ENCODE data around the gene GTF2IRD2. TPM values are rescaled to one million over a fixed set of nuclear protein-coding genes. Genes with fewer than 3 reads are reported as not detected.
"Not testable (repeated sequence)": the region's sequence is repeated elsewhere in the genome, so short reads cannot be mapped to it uniquely, and the experiment has no call there.

The GTF2IRD2 gene
- polyA plus RNA-seq, 4 donors = 2.2 to 22.0 (median 12.1) TPM

DNA sequence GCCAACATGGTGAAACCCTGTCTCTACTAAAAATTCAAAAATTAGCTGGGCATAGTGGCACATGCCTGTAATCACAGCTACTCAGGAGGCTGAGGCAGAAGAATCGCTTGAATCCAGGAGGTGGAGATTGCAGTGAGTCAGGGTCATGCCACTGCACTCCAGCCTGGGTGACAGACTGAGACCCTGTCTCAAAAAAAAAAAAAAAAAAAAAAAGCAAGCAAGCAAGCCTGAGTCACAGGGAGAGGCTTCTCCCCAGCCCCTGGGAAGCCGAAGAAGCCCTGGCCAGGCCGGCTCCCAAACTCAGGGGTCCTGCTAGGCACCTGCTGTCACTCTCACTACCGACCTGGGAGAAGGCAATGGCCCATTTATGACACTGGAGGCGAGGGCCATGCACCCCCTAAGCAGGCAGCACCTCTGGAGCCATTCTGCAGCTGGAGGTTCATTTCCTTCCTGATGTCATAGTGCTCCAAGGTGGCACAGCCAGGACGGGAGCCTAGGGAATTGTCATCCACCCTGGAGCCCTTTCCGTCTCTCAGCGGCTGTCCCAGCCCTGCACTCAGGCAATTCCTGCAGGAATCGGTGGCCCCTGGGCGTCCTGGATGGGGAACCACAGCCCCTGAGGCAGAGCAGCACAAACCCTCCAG is 22.8 kb upstream of the GTF2IRD2 start:
- not testable (repeated sequence) for H3K36me3 ChIP-seq (ENCODE audit: control insufficient read depth in 3 of 3, insufficient read depth in 2 of 3, low read depth in 1 of 3, low read length in 3 of 3); H3K4me1 ChIP-seq (ENCODE audit: control insufficient read depth in 3 of 3, insufficient read depth in 2 of 3, low read depth in 1 of 3, low read length in 2 of 3); DNase-seq; H3K9me3 ChIP-seq (ENCODE audit: control insufficient read depth in 2 of 2, insufficient read depth in 1 of 2, low read depth in 1 of 2, low read length in 1 of 2); H3K27ac ChIP-seq (ENCODE audit: low read depth in 1 of 3, low read length in 2 of 3); H3K4me3 ChIP-seq (ENCODE audit: low read depth in 1 of 3, low read length in 3 of 3); FAIRE-seq; H3K27me3 ChIP-seq (ENCODE audit: control insufficient read depth in 3 of 3, insufficient read depth in 3 of 3, low read length in 3 of 3)
- 45 to 93% (median 73%) methylated on average over 2 to 8 of the region's 10 CpGs for WGBS, 3 donors

DNA sequence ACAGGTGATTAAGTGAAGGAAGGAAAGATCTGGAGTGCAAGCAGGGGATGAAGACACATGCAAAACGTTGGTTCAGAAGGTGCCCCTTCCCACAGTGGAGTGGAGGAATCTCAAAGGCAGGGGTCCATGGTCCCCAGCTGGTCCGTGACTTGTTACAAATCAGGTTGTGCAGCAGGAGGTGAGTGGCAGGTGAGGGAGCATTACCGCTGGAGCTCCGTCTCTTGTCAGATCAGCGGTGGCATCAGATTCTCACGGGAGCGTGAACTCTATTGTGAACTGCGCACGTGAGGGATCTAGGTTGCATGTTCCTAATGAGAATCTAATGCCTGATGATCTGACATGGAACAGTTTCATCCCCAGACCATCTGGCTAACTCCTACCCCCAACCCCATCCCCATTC is 21.1 kb upstream of the GTF2IRD2 start:
- DNase-seq; FAIRE-seq; H3K27me3 ChIP-seq (ENCODE audit: control insufficient read depth in 3 of 3, insufficient read depth in 3 of 3, low read length in 3 of 3); H3K36me3 ChIP-seq (ENCODE audit: control insufficient read depth in 3 of 3, insufficient read depth in 2 of 3, low read depth in 1 of 3, low read length in 3 of 3); H3K9me3 ChIP-seq (ENCODE audit: control insufficient read depth in 2 of 2, insufficient read depth in 1 of 2, low read depth in 1 of 2, low read length in 1 of 2); H3K4me1 ChIP-seq (ENCODE audit: control insufficient read depth in 3 of 3, insufficient read depth in 2 of 3, low read depth in 1 of 3, low read length in 2 of 3); H3K27ac ChIP-seq (ENCODE audit: low read depth in 1 of 3, low read length in 2 of 3); H3K4me3 ChIP-seq (ENCODE audit: low read depth in 1 of 3, low read length in 3 of 3): not testable (repeated sequence)
- 87 to 96% (median 87%) methylated on average over 9 of the region's 9 CpGs for WGBS, 3 donors

DNA sequence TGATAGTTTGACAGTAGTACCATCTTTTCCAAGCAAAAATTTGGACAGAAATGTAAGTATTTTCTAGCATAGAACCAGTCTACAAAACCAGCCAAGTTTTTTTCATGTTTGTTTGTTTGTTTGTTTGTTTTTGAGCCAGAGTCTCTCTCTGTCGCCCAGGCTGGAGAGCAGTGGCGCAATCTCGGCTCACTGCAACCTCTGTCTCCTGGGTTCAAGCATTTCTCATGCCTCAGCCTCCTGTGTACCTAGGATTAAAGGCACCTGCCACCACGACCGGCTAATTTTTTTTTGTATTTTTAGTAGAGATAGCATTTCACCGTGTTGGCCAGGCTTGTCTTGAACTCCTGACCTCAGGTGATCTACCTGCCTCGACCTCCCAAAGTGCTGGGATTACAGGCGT is 14.4 kb upstream of the GTF2IRD2 start:
- H3K4me3 ChIP-seq (ENCODE audit: low read depth in 1 of 3, low read length in 3 of 3); H3K27me3 ChIP-seq (ENCODE audit: control insufficient read depth in 3 of 3, insufficient read depth in 3 of 3, low read length in 3 of 3); H3K36me3 ChIP-seq (ENCODE audit: control insufficient read depth in 3 of 3, insufficient read depth in 2 of 3, low read depth in 1 of 3, low read length in 3 of 3); H3K4me1 ChIP-seq (ENCODE audit: control insufficient read depth in 3 of 3, insufficient read depth in 2 of 3, low read depth in 1 of 3, low read length in 2 of 3); FAIRE-seq; DNase-seq; H3K27ac ChIP-seq (ENCODE audit: low read depth in 1 of 3, low read length in 2 of 3); H3K9me3 ChIP-seq (ENCODE audit: control insufficient read depth in 2 of 2, insufficient read depth in 1 of 2, low read depth in 1 of 2, low read length in 1 of 2): not testable (repeated sequence)
- 62 to 69% (median 63%) methylated on average over 8 of the region's 8 CpGs for WGBS, 3 donors

DNA sequence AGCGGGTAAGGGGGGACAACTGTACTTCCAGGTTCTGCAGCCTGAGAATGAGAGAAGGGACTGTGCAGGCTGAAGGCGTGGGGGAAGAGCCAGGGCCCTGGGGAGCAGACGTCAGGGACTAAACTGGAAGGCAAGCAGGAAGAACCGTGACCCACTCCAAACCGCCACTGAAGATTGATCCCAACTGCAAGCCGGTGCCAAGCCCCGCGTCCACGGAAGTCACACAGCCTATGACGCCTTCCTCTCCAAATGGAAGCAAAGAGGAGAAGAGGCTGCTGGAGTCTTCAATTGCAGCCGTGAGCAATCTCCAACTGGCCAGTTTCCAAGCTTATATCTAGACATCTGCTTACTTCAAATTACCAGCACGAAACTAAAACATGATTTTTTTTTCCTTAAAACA is 1.6 kb downstream of the GTF2IRD2 start:
- not testable (repeated sequence) for H3K4me3 ChIP-seq (ENCODE audit: low read depth in 1 of 3, low read length in 3 of 3); H3K27me3 ChIP-seq (ENCODE audit: control insufficient read depth in 3 of 3, insufficient read depth in 3 of 3, low read length in 3 of 3); DNase-seq; H3K9me3 ChIP-seq (ENCODE audit: control insufficient read depth in 2 of 2, insufficient read depth in 1 of 2, low read depth in 1 of 2, low read length in 1 of 2); FAIRE-seq; H3K4me1 ChIP-seq (ENCODE audit: control insufficient read depth in 3 of 3, insufficient read depth in 2 of 3, low read depth in 1 of 3, low read length in 2 of 3); H3K27ac ChIP-seq (ENCODE audit: low read depth in 1 of 3, low read length in 2 of 3); H3K36me3 ChIP-seq (ENCODE audit: control insufficient read depth in 3 of 3, insufficient read depth in 2 of 3, low read depth in 1 of 3, low read length in 3 of 3)
- no CpG with 5 or more reads among the region's 12 CpGs for WGBS, 3 donors

DNA sequence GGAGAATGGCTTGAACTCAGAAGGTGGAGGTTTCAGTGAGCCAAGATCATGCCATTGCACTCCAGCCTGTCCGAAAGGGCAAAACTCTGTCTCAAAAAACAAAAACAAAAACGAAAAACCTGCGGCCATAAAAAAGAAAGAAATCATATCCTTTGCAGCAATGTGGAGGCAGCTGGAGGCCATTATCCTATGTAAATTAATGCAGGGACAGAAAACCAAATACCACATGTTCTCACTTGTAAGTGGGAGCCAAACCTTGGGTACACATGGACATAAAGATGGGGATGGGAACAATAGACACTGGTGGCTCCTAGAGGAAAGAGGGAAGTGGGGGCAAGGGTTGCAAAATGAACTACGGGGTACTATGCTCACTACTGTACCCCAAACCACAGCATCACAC is 21.0 kb downstream of the GTF2IRD2 start:
- not testable (repeated sequence) for DNase-seq; H3K36me3 ChIP-seq (ENCODE audit: control insufficient read depth in 3 of 3, insufficient read depth in 2 of 3, low read depth in 1 of 3, low read length in 3 of 3); H3K4me1 ChIP-seq (ENCODE audit: control insufficient read depth in 3 of 3, insufficient read depth in 2 of 3, low read depth in 1 of 3, low read length in 2 of 3); H3K27me3 ChIP-seq (ENCODE audit: control insufficient read depth in 3 of 3, insufficient read depth in 3 of 3, low read length in 3 of 3); H3K27ac ChIP-seq (ENCODE audit: low read depth in 1 of 3, low read length in 2 of 3); H3K4me3 ChIP-seq (ENCODE audit: low read depth in 1 of 3, low read length in 3 of 3); FAIRE-seq; H3K9me3 ChIP-seq (ENCODE audit: control insufficient read depth in 2 of 2, insufficient read depth in 1 of 2, low read depth in 1 of 2, low read length in 1 of 2)
- 100% methylated on average over 1 of the region's 4 CpGs; no CpG with 5 or more reads in 2 of the 3 donors for WGBS, 3 donors

DNA sequence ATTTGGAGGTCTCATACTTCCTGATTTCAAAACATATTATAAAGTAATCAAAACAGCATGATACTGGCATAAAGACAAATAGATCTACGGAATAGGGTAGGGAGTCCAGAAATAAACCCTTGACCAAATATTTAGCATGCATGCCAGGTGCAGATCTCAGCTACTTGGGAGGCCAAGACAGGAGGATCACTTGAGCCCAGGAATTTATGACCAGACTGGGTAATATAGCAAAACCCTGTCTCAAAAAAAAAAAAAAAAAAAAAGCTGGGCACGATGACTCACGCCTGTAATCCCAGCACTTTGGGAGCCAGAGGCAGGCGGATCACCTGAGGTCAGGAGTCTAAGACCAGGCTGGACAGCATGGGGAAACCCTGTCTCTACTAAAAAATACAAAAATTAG is 21.4 kb downstream of the GTF2IRD2 start:
- H3K4me3 ChIP-seq (ENCODE audit: low read depth in 1 of 3, low read length in 3 of 3); H3K27ac ChIP-seq (ENCODE audit: low read depth in 1 of 3, low read length in 2 of 3); H3K9me3 ChIP-seq (ENCODE audit: control insufficient read depth in 2 of 2, insufficient read depth in 1 of 2, low read depth in 1 of 2, low read length in 1 of 2); H3K36me3 ChIP-seq (ENCODE audit: control insufficient read depth in 3 of 3, insufficient read depth in 2 of 3, low read depth in 1 of 3, low read length in 3 of 3); H3K4me1 ChIP-seq (ENCODE audit: control insufficient read depth in 3 of 3, insufficient read depth in 2 of 3, low read depth in 1 of 3, low read length in 2 of 3); DNase-seq; H3K27me3 ChIP-seq (ENCODE audit: control insufficient read depth in 3 of 3, insufficient read depth in 3 of 3, low read length in 3 of 3); FAIRE-seq: not testable (repeated sequence)
- WGBS, 3 donors = 73 to 84% (median 78%) methylated on average over 1 of the region's 4 CpGs

DNA sequence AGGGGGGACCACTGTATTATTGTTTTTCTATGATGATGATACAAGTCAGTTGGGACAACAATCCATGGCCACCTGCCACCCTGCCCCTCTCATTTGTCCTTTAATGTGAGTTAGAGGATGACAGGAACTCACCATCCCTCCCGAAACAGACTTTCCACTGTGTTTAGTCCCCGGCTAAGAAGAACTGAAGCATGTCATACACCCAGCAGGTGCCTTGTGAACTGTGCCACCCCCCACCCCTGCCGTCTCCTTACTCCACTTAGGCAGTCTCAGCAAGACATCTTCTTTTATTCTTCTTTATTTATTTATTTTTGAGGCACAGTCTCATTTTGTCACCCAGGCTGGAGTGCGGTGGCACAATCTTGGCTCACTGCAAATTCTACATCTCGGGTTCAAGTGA is 30.1 kb downstream of the GTF2IRD2 start:
- not testable (repeated sequence) for DNase-seq; H3K27ac ChIP-seq (ENCODE audit: low read depth in 1 of 3, low read length in 2 of 3); H3K4me3 ChIP-seq (ENCODE audit: low read depth in 1 of 3, low read length in 3 of 3); FAIRE-seq; H3K9me3 ChIP-seq (ENCODE audit: control insufficient read depth in 2 of 2, insufficient read depth in 1 of 2, low read depth in 1 of 2, low read length in 1 of 2); H3K27me3 ChIP-seq (ENCODE audit: control insufficient read depth in 3 of 3, insufficient read depth in 3 of 3, low read length in 3 of 3); H3K36me3 ChIP-seq (ENCODE audit: control insufficient read depth in 3 of 3, insufficient read depth in 2 of 3, low read depth in 1 of 3, low read length in 3 of 3); H3K4me1 ChIP-seq (ENCODE audit: control insufficient read depth in 3 of 3, insufficient read depth in 2 of 3, low read depth in 1 of 3, low read length in 2 of 3)
- WGBS, 3 donors = no CpG with 5 or more reads among the region's 5 CpGs

DNA sequence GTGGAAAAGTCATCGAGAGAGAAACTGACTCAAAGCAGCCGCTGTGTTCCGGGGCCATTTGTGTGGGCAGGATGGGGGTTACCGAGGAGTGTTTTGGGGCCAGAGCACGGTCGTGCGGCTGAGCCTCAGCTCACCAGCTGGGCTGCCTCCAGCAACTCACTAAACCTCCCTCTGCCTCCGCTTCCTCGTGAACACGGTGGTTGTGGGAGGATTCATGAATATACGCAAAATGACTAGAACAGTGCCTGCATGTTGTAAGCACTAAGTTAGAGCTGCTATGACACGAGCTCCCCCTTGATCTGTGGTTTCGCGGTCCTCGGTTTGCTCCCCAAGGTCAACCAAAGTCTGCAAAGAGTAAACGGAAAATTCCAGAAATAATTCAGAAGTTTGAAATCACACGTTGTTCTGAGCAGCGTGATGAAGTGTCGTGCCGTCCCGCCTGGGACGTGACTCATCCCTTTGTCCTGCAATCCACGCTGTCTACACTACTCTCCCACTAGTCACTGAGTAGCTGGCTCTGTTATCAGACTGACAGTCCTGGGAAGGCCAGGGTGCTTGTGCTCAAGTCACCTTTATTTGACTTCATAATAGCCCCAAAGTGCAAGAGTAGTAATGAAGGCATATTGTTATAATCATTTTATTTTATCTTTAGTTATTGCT is 31.1 kb downstream of the GTF2IRD2 start:
- H3K9me3 ChIP-seq (ENCODE audit: control insufficient read depth in 2 of 2, insufficient read depth in 1 of 2, low read depth in 1 of 2, low read length in 1 of 2); H3K4me3 ChIP-seq (ENCODE audit: low read depth in 1 of 3, low read length in 3 of 3); H3K36me3 ChIP-seq (ENCODE audit: control insufficient read depth in 3 of 3, insufficient read depth in 2 of 3, low read depth in 1 of 3, low read length in 3 of 3); H3K4me1 ChIP-seq (ENCODE audit: control insufficient read depth in 3 of 3, insufficient read depth in 2 of 3, low read depth in 1 of 3, low read length in 2 of 3); H3K27ac ChIP-seq (ENCODE audit: low read depth in 1 of 3, low read length in 2 of 3); H3K27me3 ChIP-seq (ENCODE audit: control insufficient read depth in 3 of 3, insufficient read depth in 3 of 3, low read length in 3 of 3); DNase-seq; FAIRE-seq: not testable (repeated sequence)
- no CpG with 5 or more reads among the region's 23 CpGs for WGBS, 3 donors

DNA sequence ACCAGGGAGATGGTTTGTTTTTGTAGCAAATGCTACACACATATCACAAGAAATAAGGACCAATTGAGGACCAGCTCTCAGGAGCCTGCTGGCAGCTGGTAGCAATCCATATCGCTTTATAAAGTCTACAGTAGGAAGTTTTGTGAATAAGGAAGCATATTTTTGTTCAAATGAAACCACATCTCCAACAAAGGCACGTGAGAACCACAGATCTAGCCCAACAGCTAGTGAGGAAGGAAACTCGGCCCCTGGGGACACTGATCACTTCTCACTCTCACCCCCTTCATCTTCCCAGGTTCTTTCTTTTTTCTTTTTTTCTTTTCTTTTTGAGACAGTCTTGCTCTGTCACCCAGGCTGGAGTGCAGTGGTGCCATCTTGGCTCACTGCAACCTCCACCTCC is 35.5 kb downstream of the GTF2IRD2 start:
- H3K4me1 ChIP-seq (ENCODE audit: control insufficient read depth in 3 of 3, insufficient read depth in 2 of 3, low read depth in 1 of 3, low read length in 2 of 3); H3K36me3 ChIP-seq (ENCODE audit: control insufficient read depth in 3 of 3, insufficient read depth in 2 of 3, low read depth in 1 of 3, low read length in 3 of 3); H3K27ac ChIP-seq (ENCODE audit: low read depth in 1 of 3, low read length in 2 of 3); H3K4me3 ChIP-seq (ENCODE audit: low read depth in 1 of 3, low read length in 3 of 3); DNase-seq; H3K27me3 ChIP-seq (ENCODE audit: control insufficient read depth in 3 of 3, insufficient read depth in 3 of 3, low read length in 3 of 3); H3K9me3 ChIP-seq (ENCODE audit: control insufficient read depth in 2 of 2, insufficient read depth in 1 of 2, low read depth in 1 of 2, low read length in 1 of 2); FAIRE-seq: not testable (repeated sequence)
- no CpG with 5 or more reads among the region's 3 CpGs for WGBS, 3 donors

Measured in small intestine (tissue), 7 donors.